HepG2 (cell line): ENCODE measurements around the gene CNNM1. TPM values are rescaled to one million over a fixed set of nuclear protein-coding genes. Genes with fewer than 3 reads are reported as not detected.

ENCODE experiments used
- ATAC-seq: fragments of 200-7000 bp; cut with Tn5 transposase; 3 replicates; pipeline ENCODE4 v1.9.1; 2020; ENCODE audit warnings: mild to moderate bottlenecking, moderate library complexity
- BruUV-seq: library from RNA; stranded (reverse); fragments of 400-500 nt; replicated peaks from 2 replicates; lab custom pipeline; 2021; lab: Mats Ljungman, UMichigan
- CTCF ChIA-PET: fragments of 300-600 bp; formaldehyde crosslinking; extraction: SDS; loops from one replicate; lab custom pipeline; 2021; ENCODE audit warnings: low total read pairs, inconsistent platforms, low intra/inter-chr PET ratio; lab: Yijun Ruan, JAX
- POLR2A ChIA-PET: fragments of 350-600 bp; sonication (Branson Sonifier 250); formaldehyde crosslinking; loops from one replicate; lab custom pipeline; 2020; ENCODE audit warnings: antibody characterized with exemption, inconsistent platforms; lab: Yijun Ruan, JAX
- DNase-seq: peaks from one replicate; pipeline ENCODE4 v3.0.0-alpha.2; 2015; ENCODE audit warnings: low spot score
- FAIRE-seq: peaks from 3 replicates; lab custom pipeline; 2011; peaks lifted over from hg19 to GRCh38; lab: Jason Lieb, UNC
- H2AFZ ChIP-seq: one replicate; pipeline ENCODE4 v1.6.1; 2011; ENCODE audit warnings: low read length, inconsistent platforms
- H3K27ac ChIP-seq: fragments of 300-600 bp; 3 replicates; pipeline ENCODE4 v1.8.0; 2011; ENCODE audit warnings: mixed run types, mild to moderate bottlenecking, mixed read lengths, low read length, inconsistent platforms; ENCODE audit not compliant: insufficient read depth; ENCODE audit errors: extremely low read length
- H3K27me3 ChIP-seq, 2 experiments: fragments of 200-600 bp in 1 of 2; 2 replicates in 1 of 2; 3 replicates in 1 of 2; pipeline versions ENCODE4 v1.6.0 to v1.8.0; 2011; ENCODE audit warnings: low read length in 2 of 2, mild to moderate bottlenecking in 2 of 2, moderate library complexity in 2 of 2, inconsistent platforms in 1 of 2; ENCODE audit not compliant: insufficient read depth in 2 of 2, control insufficient read depth in 1 of 2
- H3K36me3 ChIP-seq, 2 experiments: fragments of 200-600 bp in 1 of 2; replicated peaks in 1 of 2; 2 replicates in 1 of 2; 3 replicates in 1 of 2; pipeline versions ENCODE4 v1.5.1 to v1.8.0; 2011; ENCODE audit warnings: low read length in 2 of 2, inconsistent platforms in 1 of 2; ENCODE audit not compliant: insufficient read depth in 2 of 2, control insufficient read depth in 1 of 2
- H3K4me1 ChIP-seq: 2 replicates; pipeline ENCODE4 v1.5.1; 2012; ENCODE audit warnings: low read length, inconsistent platforms; ENCODE audit not compliant: insufficient read depth
- H3K4me2 ChIP-seq: 2 replicates; pipeline ENCODE4 v1.6.0; 2011; ENCODE audit warnings: low read depth, low read length, inconsistent platforms
- H3K4me3 ChIP-seq, 3 experiments: fragments of 200-600 bp in 1 of 3; sonication (generic), shearing (Covaris generic) in 1 of 3; replicated peaks in 1 of 3; 2 replicates each; pipeline ENCODE4 v1.5.1; 2011 to 2016; ENCODE audit warnings: low read length in 3 of 3, inconsistent platforms in 2 of 3, low read depth in 2 of 3, mild to moderate bottlenecking in 2 of 3, control low read depth in 1 of 3, mixed read lengths in 1 of 3; ENCODE audit not compliant: insufficient read depth in 1 of 3
- H3K79me2 ChIP-seq: one replicate; pipeline ENCODE4 v1.6.1; 2011; ENCODE audit warnings: low read length, inconsistent platforms; ENCODE audit not compliant: insufficient read depth
- H3K9ac ChIP-seq: 2 replicates; pipeline ENCODE4 v1.6.0; 2011; ENCODE audit warnings: mild to moderate bottlenecking, low read depth, low read length, inconsistent platforms; ENCODE audit not compliant: insufficient read depth
- H3K9me3 ChIP-seq: 2 replicates; pipeline ENCODE4 v1.5.1; 2012; ENCODE audit warnings: mild to moderate bottlenecking, low read length
- H4K20me1 ChIP-seq: 2 replicates; pipeline ENCODE4 v1.6.0; 2011; ENCODE audit warnings: inconsistent platforms, mild to moderate bottlenecking, low read length, moderate library complexity; ENCODE audit not compliant: insufficient read depth
- FOSL2 ChIP-seq: sonication (generic); formaldehyde crosslinking; IDR thresholded peaks from 2 replicates; pipeline ENCODE4 v1.4.0; 2020; ENCODE audit warnings: missing genetic modification reagents
- GTF3A ChIP-seq: sonication (generic); formaldehyde crosslinking; conservative IDR thresholded peaks from 2 replicates; pipeline ENCODE4 v1.4.0; 2020; ENCODE audit warnings: mild to moderate bottlenecking, missing genetic modification reagents
- KLF6 ChIP-seq: IDR thresholded peaks from 2 replicates; pipeline ENCODE4 v1.8.0; 2016; ENCODE audit warnings: missing biosample characterization, missing genetic modification reagents
- MTA1 ChIP-seq: sonication (generic); formaldehyde crosslinking; IDR thresholded peaks from 2 replicates; pipeline ENCODE4 v1.4.0; 2020; ENCODE audit warnings: missing genetic modification reagents, mild to moderate bottlenecking, borderline replicate concordance
- ZNF557 ChIP-seq: sonication (generic); formaldehyde crosslinking; IDR thresholded peaks from 2 replicates; pipeline ENCODE4 v1.4.0; 2020; ENCODE audit warnings: missing genetic modification reagents
- WGBS: methylation state at CpG from one replicate; pipeline ENCODE4 v1.1.6; 2017; ENCODE audit warnings: low lambda C conversion rate; 5-methylcytosine and 5-hydroxymethylcytosine counted together
- in situ Hi-C: cut with HindIII; loops from 2 replicates; pipeline ENCODE4 v1.10.0; 2017; ENCODE audit warnings: low pct_unique_long_range_greater_than_20kb; ENCODE audit not compliant: extremely low pct_ligation_motif_present
- intact Hi-C: fragments of 100-400 bp; cut with micrococcal nuclease; formaldehyde crosslinking; loops from one replicate; pipeline ENCODE4 v1.10.0; 2022; ENCODE audit not compliant: unreplicated experiment
- polyA plus RNA-seq, 8 experiments: library from polyadenylated mRNA; depleted of rRNA in 3 of 8; stranded (reverse) in 7 of 8; unstranded in 1 of 8; fragments of >200 nt; fragmentation: Illumina TruSeq in 4 of 8; extraction: Trizol in 4 of 8; gene quantifications; 2 replicates each; pipeline versions ENCODE4 v1.2.1 to v1.2.3, GENCODE V29; 2011 to 2016; ENCODE audit warnings: low read depth in 4 of 8, missing spikeins in 1 of 8, mixed read lengths in 1 of 8; ENCODE audit not compliant: insufficient read depth in 1 of 8
- total RNA-seq, 5 experiments: library from RNA; depleted of rRNA; stranded (reverse); fragments of >200 nt; fragmentation: Illumina TruSeq; extraction: Trizol; gene quantifications; 2 replicates each; pipeline ENCODE4 v1.2.3, GENCODE V29; 2016; ENCODE audit warnings: low read depth in 1 of 5
- TF ChIP-seq, protein P1 (sequence below): fragments of 450-650 bp; IDR thresholded peaks from 2 replicates; pipeline ENCODE4 v1.6.1; 2017; ENCODE audit warnings: mild to moderate bottlenecking
- TF ChIP-seq, protein P2 (sequence below): sonication (generic); formaldehyde crosslinking; IDR thresholded peaks from 2 replicates; pipeline ENCODE4 v1.4.0; 2020; ENCODE audit warnings: missing genetic modification reagents
- TF ChIP-seq, protein P3 (sequence below): sonication (generic); formaldehyde crosslinking; IDR thresholded peaks from 2 replicates; pipeline ENCODE4 v1.5.0; 2020; ENCODE audit warnings: mild to moderate bottlenecking, missing genetic modification reagents, borderline replicate concordance

The CNNM1 gene
- total and polyA plus RNA-seq, 2 of the 13 experiments (the other 11 are each of a cell fraction or from before 2014, with no cell fraction given), result 4.3 to 9.6 TPM

DNA sequence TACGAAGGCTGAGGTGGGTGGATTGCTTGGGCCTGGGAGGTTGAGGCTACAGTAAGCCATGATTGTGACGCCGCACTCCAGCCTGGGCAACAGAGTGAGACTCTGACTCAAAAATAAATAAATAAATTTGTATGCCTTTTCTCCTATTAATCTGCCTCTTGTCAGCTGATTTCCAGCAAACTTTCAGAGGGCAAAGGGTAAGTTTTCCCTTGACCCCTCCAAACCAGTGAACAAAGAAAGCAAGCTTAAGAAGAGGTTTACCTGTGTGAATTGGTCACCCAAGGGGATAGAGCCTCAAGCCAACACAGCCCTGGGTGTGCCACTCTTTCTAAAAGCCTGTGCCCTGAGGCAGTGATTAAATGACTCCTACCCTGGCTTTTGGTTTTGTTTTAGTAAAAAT is 70.5 kb downstream of the CNNM1 start:
- no peak for ATAC-seq
- TF ChIP-seq, protein P1, sequence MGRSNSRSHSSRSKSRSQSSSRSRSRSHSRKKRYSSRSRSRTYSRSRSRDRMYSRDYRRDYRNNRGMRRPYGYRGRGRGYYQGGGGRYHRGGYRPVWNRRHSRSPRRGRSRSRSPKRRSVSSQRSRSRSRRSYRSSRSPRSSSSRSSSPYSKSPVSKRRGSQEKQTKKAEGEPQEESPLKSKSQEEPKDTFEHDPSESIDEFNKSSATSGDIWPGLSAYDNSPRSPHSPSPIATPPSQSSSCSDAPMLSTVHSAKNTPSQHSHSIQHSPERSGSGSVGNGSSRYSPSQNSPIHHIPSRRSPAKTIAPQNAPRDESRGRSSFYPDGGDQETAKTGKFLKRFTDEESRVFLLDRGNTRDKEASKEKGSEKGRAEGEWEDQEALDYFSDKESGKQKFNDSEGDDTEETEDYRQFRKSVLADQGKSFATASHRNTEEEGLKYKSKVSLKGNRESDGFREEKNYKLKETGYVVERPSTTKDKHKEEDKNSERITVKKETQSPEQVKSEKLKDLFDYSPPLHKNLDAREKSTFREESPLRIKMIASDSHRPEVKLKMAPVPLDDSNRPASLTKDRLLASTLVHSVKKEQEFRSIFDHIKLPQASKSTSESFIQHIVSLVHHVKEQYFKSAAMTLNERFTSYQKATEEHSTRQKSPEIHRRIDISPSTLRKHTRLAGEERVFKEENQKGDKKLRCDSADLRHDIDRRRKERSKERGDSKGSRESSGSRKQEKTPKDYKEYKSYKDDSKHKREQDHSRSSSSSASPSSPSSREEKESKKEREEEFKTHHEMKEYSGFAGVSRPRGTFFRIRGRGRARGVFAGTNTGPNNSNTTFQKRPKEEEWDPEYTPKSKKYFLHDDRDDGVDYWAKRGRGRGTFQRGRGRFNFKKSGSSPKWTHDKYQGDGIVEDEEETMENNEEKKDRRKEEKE, result no peak
- TF ChIP-seq MTA1 (CRISPR knock-in tag), result no peak
- no peak for TF ChIP-seq KLF6 (CRISPR knock-in tag)
- TF ChIP-seq FOSL2 (CRISPR knock-in tag), result no peak
- no peak for TF ChIP-seq ZNF557 (CRISPR knock-in tag)
- TF ChIP-seq, protein P2, sequence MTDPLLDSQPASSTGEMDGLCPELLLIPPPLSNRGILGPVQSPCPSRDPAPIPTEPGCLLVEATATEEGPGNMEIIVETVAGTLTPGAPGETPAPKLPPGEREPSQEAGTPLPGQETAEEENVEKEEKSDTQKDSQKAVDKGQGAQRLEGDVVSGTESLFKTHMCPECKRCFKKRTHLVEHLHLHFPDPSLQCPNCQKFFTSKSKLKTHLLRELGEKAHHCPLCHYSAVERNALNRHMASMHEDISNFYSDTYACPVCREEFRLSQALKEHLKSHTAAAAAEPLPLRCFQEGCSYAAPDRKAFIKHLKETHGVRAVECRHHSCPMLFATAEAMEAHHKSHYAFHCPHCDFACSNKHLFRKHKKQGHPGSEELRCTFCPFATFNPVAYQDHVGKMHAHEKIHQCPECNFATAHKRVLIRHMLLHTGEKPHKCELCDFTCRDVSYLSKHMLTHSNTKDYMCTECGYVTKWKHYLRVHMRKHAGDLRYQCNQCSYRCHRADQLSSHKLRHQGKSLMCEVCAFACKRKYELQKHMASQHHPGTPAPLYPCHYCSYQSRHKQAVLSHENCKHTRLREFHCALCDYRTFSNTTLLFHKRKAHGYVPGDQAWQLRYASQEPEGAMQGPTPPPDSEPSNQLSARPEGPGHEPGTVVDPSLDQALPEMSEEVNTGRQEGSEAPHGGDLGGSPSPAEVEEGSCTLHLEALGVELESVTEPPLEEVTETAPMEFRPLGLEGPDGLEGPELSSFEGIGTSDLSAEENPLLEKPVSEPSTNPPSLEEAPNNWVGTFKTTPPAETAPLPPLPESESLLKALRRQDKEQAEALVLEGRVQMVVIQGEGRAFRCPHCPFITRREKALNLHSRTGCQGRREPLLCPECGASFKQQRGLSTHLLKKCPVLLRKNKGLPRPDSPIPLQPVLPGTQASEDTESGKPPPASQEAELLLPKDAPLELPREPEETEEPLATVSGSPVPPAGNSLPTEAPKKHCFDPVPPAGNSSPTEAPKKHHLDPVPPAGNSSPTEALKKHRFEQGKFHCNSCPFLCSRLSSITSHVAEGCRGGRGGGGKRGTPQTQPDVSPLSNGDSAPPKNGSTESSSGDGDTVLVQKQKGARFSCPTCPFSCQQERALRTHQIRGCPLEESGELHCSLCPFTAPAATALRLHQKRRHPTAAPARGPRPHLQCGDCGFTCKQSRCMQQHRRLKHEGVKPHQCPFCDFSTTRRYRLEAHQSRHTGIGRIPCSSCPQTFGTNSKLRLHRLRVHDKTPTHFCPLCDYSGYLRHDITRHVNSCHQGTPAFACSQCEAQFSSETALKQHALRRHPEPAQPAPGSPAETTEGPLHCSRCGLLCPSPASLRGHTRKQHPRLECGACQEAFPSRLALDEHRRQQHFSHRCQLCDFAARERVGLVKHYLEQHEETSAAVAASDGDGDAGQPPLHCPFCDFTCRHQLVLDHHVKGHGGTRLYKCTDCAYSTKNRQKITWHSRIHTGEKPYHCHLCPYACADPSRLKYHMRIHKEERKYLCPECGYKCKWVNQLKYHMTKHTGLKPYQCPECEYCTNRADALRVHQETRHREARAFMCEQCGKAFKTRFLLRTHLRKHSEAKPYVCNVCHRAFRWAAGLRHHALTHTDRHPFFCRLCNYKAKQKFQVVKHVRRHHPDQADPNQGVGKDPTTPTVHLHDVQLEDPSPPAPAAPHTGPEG (CRISPR knock-in tag), result no peak
- TF ChIP-seq, protein P3, sequence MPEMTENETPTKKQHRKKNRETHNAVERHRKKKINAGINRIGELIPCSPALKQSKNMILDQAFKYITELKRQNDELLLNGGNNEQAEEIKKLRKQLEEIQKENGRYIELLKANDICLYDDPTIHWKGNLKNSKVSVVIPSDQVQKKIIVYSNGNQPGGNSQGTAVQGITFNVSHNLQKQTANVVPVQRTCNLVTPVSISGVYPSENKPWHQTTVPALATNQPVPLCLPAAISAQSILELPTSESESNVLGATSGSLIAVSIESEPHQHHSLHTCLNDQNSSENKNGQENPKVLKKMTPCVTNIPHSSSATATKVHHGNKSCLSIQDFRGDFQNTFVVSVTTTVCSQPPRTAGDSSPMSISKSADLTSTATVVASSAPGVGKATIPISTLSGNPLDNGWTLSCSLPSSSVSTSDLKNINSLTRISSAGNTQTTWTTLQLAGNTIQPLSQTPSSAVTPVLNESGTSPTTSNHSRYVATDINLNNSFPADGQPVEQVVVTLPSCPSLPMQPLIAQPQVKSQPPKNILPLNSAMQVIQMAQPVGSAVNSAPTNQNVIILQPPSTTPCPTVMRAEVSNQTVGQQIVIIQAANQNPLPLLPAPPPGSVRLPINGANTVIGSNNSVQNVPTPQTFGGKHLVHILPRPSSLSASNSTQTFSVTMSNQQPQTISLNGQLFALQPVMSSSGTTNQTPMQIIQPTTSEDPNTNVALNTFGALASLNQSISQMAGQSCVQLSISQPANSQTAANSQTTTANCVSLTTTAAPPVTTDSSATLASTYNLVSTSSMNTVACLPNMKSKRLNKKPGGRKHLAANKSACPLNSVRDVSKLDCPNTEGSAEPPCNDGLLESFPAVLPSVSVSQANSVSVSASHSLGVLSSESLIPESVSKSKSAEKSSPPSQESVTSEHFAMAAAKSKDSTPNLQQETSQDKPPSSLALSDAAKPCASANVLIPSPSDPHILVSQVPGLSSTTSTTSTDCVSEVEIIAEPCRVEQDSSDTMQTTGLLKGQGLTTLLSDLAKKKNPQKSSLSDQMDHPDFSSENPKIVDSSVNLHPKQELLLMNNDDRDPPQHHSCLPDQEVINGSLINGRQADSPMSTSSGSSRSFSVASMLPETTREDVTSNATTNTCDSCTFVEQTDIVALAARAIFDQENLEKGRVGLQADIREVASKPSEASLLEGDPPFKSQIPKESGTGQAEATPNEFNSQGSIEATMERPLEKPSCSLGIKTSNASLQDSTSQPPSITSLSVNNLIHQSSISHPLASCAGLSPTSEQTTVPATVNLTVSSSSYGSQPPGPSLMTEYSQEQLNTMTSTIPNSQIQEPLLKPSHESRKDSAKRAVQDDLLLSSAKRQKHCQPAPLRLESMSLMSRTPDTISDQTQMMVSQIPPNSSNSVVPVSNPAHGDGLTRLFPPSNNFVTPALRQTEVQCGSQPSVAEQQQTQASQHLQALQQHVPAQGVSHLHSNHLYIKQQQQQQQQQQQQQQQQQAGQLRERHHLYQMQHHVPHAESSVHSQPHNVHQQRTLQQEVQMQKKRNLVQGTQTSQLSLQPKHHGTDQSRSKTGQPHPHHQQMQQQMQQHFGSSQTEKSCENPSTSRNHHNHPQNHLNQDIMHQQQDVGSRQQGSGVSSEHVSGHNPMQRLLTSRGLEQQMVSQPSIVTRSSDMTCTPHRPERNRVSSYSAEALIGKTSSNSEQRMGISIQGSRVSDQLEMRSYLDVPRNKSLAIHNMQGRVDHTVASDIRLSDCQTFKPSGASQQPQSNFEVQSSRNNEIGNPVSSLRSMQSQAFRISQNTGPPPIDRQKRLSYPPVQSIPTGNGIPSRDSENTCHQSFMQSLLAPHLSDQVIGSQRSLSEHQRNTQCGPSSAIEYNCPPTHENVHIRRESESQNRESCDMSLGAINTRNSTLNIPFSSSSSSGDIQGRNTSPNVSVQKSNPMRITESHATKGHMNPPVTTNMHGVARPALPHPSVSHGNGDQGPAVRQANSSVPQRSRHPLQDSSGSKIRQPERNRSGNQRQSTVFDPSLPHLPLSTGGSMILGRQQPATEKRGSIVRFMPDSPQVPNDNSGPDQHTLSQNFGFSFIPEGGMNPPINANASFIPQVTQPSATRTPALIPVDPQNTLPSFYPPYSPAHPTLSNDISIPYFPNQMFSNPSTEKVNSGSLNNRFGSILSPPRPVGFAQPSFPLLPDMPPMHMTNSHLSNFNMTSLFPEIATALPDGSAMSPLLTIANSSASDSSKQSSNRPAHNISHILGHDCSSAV, result no peak
- no peak for TF ChIP-seq GTF3A (CRISPR knock-in tag)

More for the DNA sequence above, 70.5 kb downstream of the CNNM1 start:
- Histone ChIP-seq H3K4me3 (no peak overlapping the region), H3K27ac (no peak overlapping the region), H3K27me3 (no peaks in the 10 kb centered on the region), H2AFZ (no peak overlapping the region), H3K79me2 (no peaks in the 10 kb centered on the region), H3K4me1 (peaks cover 30% of the 10 kb centered on the region), H3K36me3 (peaks cover 37 to 69% of the 10 kb centered on the region in 2 experiments), H3K9ac (no peak overlapping the region), H3K9me3 (no peaks in the 10 kb centered on the region), H4K20me1 (peaks cover under 1% of the 10 kb centered on the region; the same call in 1 of the 2 replicates), H3K4me2 (no peak overlapping the region)
- WGBS, result 97% methylated on average over 3 of the region's 3 CpGs
- in situ Hi-C loops, result no loop called here
- FAIRE-seq (no peak), DNase-seq (no peak)
- intact Hi-C loops, result no loop called here
- CTCF ChIA-PET, result no interaction called here
- POLR2A ChIA-PET, result no interaction called here
- no TSS peak for BruUV-seq
